Activated CD4-positive, alpha-beta T cell treated with anti-CD3 and anti-CD28 coated beads, Interleukin-2, amount 50 U/mL, for 48 hours (primary cell): ENCODE data around the gene ARMC12.
A peak's percentile ranks its signal among the peaks of the same experiment; 100 is the strongest.

Experiments used
- DNase-seq, 2 experiments: peaks; one replicate each; pipeline ENCODE4 v3.0.0-alpha.2; 2020

The ARMC12 gene

DNA sequence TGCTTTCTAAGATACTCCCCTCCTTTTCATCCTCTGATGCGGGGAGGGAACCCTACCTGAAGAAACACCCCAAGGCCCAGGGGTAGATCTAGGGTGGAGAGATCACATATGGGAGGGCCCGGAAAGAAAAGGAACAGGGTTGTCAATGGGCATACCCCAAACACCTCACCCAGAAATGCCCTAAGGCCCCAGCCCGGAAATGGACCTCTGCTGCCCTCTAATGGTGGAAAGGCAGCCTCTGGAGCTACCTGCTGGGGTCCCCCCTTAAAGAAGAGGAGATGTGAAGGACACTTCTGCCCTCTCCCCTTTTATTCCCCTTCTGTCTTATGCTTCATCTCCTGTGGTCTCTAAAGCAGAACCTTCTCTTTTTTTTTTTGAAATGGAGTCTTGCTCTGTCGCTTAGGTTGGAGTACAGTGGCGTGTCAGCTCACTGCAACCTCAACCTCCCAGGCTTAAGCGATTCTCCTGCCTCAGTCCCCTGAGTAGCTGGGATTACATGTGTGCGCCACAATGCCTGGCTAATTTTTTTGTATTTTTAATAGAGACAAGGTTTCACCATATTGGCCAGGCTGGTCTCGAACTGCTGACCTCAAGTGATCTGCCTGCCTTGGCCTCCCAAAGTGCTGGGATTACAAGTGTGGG is 458 bp upstream of the ARMC12 start:
- DNase-seq: peak; percentile 88 to 92

DNA sequence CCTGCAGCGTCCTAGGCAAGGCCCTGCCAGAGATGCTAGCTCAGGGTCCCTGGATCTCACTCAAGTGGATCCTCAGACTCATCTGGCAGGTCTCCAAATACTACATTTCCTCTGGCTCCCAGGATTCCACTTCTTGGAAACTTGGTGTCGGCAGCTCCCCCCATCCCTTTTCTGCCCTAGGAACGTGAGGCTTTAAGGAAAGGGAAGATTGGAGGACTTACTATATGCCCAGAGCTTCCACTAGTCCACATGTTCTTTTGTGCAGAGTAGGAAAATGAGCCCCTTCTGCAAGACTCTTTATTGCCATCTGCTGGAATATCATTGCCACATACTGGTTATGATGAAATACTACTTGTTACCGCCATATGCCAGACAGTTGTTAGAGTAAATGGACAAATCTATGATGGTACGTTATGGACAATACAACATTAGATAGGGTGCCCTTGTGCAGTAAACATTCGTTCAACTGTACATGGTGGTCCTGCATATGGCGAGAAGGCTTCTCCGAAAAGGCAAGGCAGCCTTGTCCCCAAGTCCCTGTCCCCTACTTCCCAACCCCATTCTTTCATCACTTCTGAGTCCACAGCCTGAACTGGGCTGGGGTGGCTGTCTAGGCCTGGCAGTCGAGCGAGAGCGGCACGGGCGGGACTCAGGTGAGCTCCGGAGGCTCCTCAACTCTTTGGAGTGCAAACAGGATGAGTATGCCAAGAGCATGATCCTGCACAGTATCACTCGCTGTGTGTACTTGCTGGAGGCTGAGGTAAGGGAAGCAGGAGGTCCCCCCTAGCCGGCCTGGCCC is 780 bp downstream of the ARMC12 start:
- DNase-seq: no peak

- no peak for DNase-seq
Measured at GRCh38 chr6:35739645-35740524, 3.1 kb downstream of the ARMC12 start.

GRCh38 chr6:35742842-35743241 is 6.0 kb downstream of the ARMC12 start:
- no peak for DNase-seq

- DNase-seq: no peak
Measured at GRCh38 chr6:35745509-35745908, 8.7 kb downstream of the ARMC12 start.

GRCh38 chr6:35746516-35746915 is 9.7 kb downstream of the ARMC12 start:
- DNase-seq: no peak

GRCh38 chr6:35747877-35748276 is 11.0 kb downstream of the ARMC12 start:
- no peak for DNase-seq

DNA sequence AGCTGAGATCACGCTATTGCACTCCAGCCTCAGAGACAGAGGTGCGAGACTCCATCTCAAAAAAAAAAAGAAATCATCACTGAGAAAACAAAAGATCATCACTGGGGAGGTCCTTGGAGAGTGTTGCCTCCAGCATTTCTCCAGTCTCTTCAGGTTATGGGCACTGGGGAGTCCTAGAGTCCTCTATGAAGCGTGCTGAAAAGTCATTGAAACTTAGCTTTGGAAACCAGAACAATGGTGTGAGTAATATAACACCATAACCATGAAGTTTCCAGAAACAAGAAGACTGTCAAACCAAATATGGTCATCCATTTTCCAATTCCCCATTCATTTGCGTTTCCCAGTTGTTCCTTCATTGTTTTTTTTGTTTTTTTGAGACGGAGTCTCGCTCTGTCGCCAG is 13.7 kb downstream of the ARMC12 start:
- DNase-seq: no peak

DNA sequence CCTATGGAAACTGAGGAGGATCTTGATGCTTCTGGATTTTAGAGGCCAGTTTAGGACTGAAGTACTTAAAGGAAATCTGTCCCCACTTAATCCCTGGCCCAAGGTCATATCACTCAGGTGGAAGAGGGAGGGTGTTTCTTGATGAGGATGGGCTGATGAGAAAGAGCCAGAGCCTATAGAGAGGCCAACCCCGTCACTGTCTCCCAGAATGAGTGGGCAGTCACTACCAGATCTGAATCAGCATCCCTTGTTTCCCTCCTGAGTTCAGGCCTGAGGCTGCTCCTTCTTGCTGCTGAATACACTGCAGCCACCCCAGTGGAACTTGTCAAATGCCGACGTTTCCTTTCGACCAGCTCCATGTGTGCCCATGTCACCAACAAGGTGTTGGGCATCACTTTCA is 14.8 kb downstream of the ARMC12 start:
- peak; percentile 38 to 60 for DNase-seq

GRCh38 chr6:35752330-35752729 is 15.5 kb downstream of the ARMC12 start:
- no peak for DNase-seq

DNA sequence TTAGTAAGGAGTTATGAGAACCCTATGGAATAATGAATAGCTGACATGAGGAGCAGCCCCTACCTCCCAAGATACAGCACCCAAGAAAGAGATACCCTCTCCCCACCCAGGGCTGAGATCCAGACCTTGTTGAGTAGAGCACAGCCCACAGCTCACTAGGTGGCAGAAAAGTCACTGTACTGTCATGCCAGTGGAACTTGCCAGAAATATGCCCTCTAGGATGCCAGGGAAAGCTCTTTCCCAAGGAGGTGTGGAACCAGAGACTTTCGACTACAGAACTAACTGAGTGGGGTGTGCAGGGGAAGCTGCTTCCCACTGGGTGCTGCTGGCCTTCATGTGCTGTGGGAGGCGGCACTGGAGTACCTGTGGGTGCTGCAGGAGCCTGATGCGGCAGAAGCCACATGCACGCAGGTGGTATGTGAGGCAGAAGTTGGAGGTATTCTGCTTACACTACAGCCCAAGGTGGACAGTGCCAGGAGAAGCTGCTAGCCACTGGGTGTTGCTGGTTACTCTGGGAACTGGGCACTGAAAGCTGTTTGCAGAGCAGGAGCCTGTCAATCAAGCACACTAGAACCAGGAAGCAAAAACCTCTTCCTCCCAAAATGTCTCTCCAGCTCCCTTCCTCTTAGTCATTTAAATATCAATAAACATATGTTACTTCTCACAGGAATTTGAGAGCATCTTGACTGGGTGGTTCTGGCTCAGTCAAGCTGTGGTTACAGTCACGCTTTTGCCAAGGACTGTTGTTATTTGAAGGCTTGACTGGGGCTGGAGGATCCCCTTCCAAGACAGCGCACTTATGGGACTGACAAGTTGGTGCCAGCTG is 17.8 kb downstream of the ARMC12 start:
- no peak for DNase-seq

DNA sequence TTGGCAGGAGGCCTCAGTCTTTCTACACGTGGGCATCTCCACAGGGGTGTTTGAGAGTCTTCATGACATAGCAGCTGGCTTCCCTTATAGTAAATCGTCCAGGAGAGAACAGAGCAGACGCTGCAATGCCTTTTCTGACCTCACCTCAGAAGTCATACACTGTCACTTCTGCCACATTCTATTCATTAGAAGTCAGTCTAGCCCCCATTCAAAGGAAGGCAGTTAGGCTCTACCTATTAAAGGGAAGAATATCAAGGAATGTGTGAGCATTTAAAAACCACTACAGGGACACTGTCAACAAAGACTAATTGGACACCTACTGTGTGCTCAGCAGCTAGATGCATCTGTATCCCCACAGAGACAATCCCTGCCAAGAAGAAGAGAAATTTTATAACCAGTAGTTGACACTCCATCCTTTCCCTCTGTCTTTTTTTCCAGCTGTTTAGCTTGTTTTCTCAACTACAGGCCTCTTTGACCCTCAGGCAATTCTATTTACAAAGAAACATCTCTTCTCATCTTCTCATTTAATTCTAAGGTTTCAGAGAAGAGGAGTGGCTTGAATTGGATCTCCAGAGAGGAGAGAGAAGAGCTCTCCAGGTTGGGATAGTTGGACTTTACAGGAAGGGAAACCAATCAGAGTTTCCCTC is 18.6 kb downstream of the ARMC12 start:
- DNase-seq: no peak

DNA sequence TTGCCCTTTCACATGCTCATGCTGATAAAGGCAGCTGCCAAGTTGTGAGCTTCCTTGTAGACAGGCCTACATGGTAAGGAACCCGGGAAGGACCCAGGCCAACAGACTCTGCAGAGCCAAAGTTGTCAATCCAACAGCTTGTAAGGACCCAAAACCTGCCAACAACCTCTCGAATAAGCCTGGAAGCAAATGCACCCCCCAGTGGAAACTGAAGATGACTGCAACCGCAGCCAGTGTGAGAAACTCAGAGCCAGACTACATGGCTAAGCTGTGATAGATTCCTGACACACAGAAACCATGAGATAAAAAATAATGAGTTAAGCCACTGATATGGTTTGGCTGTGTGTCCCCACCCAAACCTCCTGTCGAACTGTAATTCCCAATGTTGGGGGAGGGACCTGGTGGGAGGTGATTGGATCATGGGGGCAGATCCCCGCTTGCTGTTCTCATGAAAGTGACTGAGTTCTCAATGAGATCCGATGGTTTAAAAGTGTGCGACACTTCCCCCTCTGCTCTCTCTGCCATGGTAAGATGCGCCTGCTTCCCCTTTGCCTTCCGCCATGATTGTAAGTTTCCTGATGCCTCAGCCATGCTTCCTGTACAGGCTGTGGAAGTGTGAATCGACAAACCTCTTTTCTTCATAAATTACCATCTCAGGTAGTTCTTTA is 20.8 kb downstream of the ARMC12 start:
- DNase-seq: no peak

DNA sequence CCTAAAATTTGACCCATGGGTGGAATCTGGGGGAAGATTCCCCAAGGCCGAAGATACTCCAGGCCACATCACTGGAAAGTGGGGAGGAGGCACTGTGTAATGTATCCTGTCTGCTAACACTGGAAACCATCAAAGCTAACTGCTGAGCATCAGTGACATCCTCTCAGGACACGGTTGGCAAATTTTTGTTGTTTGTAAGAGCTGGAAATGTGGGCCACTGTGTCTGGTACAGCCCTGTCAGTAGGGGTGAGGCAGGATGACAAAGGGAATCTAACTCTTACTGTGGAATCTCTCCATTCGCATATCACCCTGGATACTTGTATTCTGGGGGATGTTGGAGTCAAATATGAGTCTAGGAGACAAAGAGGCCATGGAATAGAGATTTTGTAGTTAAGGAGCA is 22.6 kb downstream of the ARMC12 start:
- no peak for DNase-seq

DNA sequence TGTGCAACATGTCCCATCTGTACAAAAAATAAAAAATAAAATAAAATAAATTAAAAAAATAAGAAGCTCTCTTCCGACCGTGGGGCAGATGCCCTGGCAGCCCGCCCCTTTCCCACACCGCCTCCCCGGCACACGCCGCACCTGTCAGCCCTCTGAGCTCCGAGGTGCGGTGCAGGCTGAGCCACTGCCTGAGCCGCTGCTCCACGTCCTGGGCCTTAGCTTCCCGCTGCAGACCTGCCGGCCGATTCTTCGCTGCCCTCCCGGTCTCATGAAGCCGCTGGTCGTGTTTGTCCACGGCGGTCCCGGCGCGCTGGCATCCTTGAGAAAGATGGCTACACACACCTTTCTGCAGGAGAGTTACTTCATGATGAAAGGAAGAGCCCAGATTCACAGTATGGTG is 28.9 kb downstream of the ARMC12 start:
- DNase-seq: no peak

DNA sequence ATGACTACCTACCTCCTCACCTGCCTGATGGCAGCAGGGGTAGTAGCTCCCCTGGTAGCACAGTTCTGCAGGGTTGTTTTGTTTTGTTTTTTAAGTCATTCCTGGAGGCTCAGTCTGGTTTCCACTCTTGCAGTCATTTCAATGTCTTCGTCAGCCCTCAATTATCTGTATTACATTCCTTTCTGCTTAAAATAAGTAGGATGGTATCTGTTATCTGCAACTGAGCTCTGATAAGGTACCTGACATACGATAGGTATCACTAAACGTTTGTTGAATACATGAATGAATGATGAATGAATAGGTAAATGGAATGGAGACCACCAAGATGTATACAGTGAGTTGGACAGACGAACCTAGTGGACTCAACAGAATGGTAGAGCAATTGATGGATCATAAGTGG is 32.4 kb downstream of the ARMC12 start:
- DNase-seq: no peak

- DNase-seq: no peak
Measured at GRCh38 chr6:35771343-35771627, 34.5 kb downstream of the ARMC12 start.

- no peak for DNase-seq
Measured at GRCh38 chr6:35774116-35774794, 37.4 kb downstream of the ARMC12 start.

- no peak for DNase-seq
Measured at GRCh38 chr6:35775031-35775430, 38.2 kb downstream of the ARMC12 start.

DNA sequence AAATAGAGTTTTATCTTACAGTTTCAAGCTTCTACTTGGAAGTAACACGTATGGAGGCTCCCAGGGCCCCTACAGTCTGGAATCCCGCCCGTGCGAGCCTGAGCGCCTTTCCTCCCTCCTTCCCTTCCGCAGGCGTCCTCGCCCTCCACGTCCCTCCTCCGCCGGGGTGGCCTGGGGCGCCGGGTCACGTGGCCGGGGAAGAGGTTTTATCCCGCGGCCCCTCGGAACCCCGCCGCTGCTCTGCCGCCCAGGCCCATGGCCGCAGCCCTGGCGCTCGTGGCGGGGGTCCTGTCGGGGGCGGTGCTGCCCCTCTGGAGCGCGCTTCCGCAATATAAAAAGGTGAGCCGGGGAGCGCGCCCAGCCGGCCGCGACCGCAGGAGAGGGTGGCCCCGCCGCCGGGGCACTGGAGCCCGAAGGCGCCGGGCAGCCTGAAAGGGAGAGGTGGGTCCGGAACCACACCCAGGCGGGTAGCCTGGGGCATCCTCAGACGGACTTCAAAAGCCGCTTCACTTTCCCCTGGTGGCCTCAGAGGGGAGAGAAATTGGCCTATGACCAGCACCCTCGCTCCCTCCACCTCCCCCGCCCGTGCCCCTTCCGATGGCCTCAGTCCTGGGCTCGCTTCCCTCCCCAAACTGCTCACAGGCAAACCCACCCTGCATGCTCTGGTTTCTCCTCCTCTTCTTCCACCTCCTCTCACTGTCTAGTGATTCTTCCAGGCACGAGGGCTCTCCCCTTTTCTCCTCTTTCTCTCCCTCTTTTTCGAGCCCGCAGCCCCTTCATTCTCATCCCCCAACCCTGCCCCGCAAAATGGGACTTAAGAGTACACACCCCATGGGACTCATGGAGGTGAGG is 39.8 kb downstream of the ARMC12 start, which contains the start of gene CLPSL2:
CLPSL2 (plus strand) TSS at position 235 of the 852 bp plus-strand sequence; CDS start at position 256, 21 bp downstream.
- DNase-seq: peak; percentile 15 to 24
